Measurements from ENCODE around the gene ARRB1. TPM values are rescaled to one million over a fixed set of nuclear protein-coding genes. Genes with fewer than 3 reads are reported as not detected.

The ARRB1 gene
- total RNA-seq, 6 experiments from 2014 or later: 10.8 to 14.4 (median 11.2) TPM

GRCh38 chr11:75246671-75247350, 104.7 kb downstream of the ARRB1 start:
- no peak for TF ChIP-seq CTCF (IDR thresholded peaks at IDR 0.05)
- H3K36me3 Mint-ChIP-seq (ENCODE audit: low read depth): no peaks in the 10 kb centered on the region
- peaks cover 48% of the 10 kb centered on the region for H3K27me3 Mint-ChIP-seq (ENCODE audit: insufficient read depth)
- H3K4me3 Mint-ChIP-seq: no peak overlapping the region
- no peak overlapping the region for H3K27ac Mint-ChIP-seq
- DNase-seq: no peak
- H3K9me3 Mint-ChIP-seq: no peaks in the 10 kb centered on the region
- no peaks in the 10 kb centered on the region for H3K4me1 Mint-ChIP-seq (ENCODE audit: low read depth)

- no peaks in the 10 kb centered on the region for H3K4me1 Mint-ChIP-seq (ENCODE audit: low read depth)
- peaks cover 48% of the 10 kb centered on the region for H3K27me3 Mint-ChIP-seq (ENCODE audit: insufficient read depth)
Observed at GRCh38 chr11:75246006-75246670, 105.3 kb downstream of the ARRB1 start.

GRCh38 chr11:75245356-75246005, 106.0 kb downstream of the ARRB1 start:
- Mint-ChIP-seq H3K4me3 (no peak overlapping the region), H3K4me1 (ENCODE audit: low read depth) (no peaks in the 10 kb centered on the region), H3K27ac (no peak overlapping the region), H3K36me3 (ENCODE audit: low read depth) (no peaks in the 10 kb centered on the region), H3K9me3 (no peaks in the 10 kb centered on the region), H3K27me3 (ENCODE audit: insufficient read depth) (peaks cover 48% of the 10 kb centered on the region)
- DNase-seq: no peak
- peak; percentile 12; the same call in 1 of the 2 replicates for TF ChIP-seq CTCF (IDR thresholded peaks at IDR 0.05)

More at GRCh38 chr11:75246006-75246670, 105.3 kb downstream of the ARRB1 start:
- H3K9me3 Mint-ChIP-seq: no peaks in the 10 kb centered on the region
- TF ChIP-seq CTCF (IDR thresholded peaks at IDR 0.05): no peak
- no peak for DNase-seq
- H3K4me3 Mint-ChIP-seq: no peak overlapping the region
- H3K27ac Mint-ChIP-seq: no peak overlapping the region
- H3K36me3 Mint-ChIP-seq (ENCODE audit: low read depth): no peaks in the 10 kb centered on the region

- TF ChIP-seq CTCF (IDR thresholded peaks at IDR 0.05): no peak
- Mint-ChIP-seq H3K4me1 (ENCODE audit: low read depth) (no peaks in the 10 kb centered on the region), H3K27ac (no peak overlapping the region), H3K36me3 (ENCODE audit: low read depth) (no peaks in the 10 kb centered on the region), H3K27me3 (ENCODE audit: insufficient read depth) (peaks cover 60% of the 10 kb centered on the region), H3K4me3 (no peak overlapping the region), H3K9me3 (no peaks in the 10 kb centered on the region)
- DNase-seq: no peak
Observed at GRCh38 chr11:75244052-75244814, 107.2 kb downstream of the ARRB1 start.

All from HFFc6 (cell line).